Activated B cell treated with CpG ODN at 0.5 μM for 24 hours (primary cell): Measurements from ENCODE around the gene APBB2. TPM values are rescaled to one million over a fixed set of nuclear protein-coding genes. Genes with fewer than 3 reads are reported as not detected.

Source experiments
- ATAC-seq: fragments of 200-7000 bp; cut with Tn5 transposase; one replicate; pipeline ENCODE4 v1.10.0; 2021; ENCODE audit warnings: low read depth, mild to moderate bottlenecking, moderate library complexity
- CTCF ChIA-PET: fragments of 350-600 bp; sonication (Branson Sonifier 250); formaldehyde crosslinking; loops from one replicate; lab custom pipeline; 2021; ENCODE audit warnings: antibody characterized with exemption; lab: Charles Lee
- POLR2A ChIA-PET: fragments of 350-600 bp; sonication (Branson Sonifier 250); formaldehyde crosslinking; loops from one replicate; lab custom pipeline; 2021; ENCODE audit warnings: antibody characterized with exemption; lab: Charles Lee
- DNase-seq: peaks from one replicate; pipeline ENCODE4 v3.0.0; 2022
- H3K27ac Mint-ChIP-seq: one replicate; pipeline ENCODE4 v1.8.0; 2020; ENCODE audit warnings: mixed read lengths
- H3K27me3 Mint-ChIP-seq: one replicate; pipeline ENCODE4 v1.8.0; 2021; ENCODE audit warnings: mixed read lengths
- H3K36me3 Mint-ChIP-seq: one replicate; pipeline ENCODE4 v1.8.0; 2021; ENCODE audit warnings: low read depth, mixed read lengths
- H3K4me1 Mint-ChIP-seq: one replicate; pipeline ENCODE4 v1.8.0; 2021; ENCODE audit warnings: mixed read lengths
- H3K4me3 Mint-ChIP-seq: one replicate; pipeline ENCODE4 v1.8.0; 2020; ENCODE audit warnings: mild to moderate bottlenecking, mixed read lengths
- H3K9me3 Mint-ChIP-seq: one replicate; pipeline ENCODE4 v1.8.0; 2020; ENCODE audit warnings: mixed read lengths
- intact Hi-C: fragments of 100-400 bp; cut with micrococcal nuclease; formaldehyde crosslinking; loops from one replicate; pipeline ENCODE4 v1.15.1; 2024
- total RNA-seq: library from RNA; stranded (reverse); gene quantifications from 2 replicates; pipeline ENCODE4 v1.2.3, GENCODE V29; 2022
- TF ChIP-seq, protein P1 (sequence below): fragments of 200-600 bp; IDR thresholded peaks from one replicate; pipeline ENCODE4 v1.8.0; 2022; ENCODE audit warnings: antibody characterized with exemption, mild to moderate bottlenecking

Gene APBB2
- total RNA-seq, 1 donor from 2014 or later = 3.7 TPM

GRCh38 chr4:41216294-41217019 lies 2.1 kb upstream of the APBB2 start:
- DNase-seq (peak; percentile 30), ATAC-seq (peak; percentile 51)
- ChIA-PET CTCF (interaction anchor here (1.0 kb wide), 1 partner anchor 240 kb away, joined by 4 read pairs; no protein-coding TSS in a partner anchor), POLR2A (no interaction called here)
- peak overlapping the region; percentile 32 for H3K27ac Mint-ChIP-seq
- no peaks in the 10 kb centered on the region for H3K36me3 Mint-ChIP-seq
- intact Hi-C loops = no loop called here
- H3K9me3 Mint-ChIP-seq = no peaks in the 10 kb centered on the region
- peaks cover 31% of the 10 kb centered on the region for H3K4me1 Mint-ChIP-seq
- TF ChIP-seq, protein P1, sequence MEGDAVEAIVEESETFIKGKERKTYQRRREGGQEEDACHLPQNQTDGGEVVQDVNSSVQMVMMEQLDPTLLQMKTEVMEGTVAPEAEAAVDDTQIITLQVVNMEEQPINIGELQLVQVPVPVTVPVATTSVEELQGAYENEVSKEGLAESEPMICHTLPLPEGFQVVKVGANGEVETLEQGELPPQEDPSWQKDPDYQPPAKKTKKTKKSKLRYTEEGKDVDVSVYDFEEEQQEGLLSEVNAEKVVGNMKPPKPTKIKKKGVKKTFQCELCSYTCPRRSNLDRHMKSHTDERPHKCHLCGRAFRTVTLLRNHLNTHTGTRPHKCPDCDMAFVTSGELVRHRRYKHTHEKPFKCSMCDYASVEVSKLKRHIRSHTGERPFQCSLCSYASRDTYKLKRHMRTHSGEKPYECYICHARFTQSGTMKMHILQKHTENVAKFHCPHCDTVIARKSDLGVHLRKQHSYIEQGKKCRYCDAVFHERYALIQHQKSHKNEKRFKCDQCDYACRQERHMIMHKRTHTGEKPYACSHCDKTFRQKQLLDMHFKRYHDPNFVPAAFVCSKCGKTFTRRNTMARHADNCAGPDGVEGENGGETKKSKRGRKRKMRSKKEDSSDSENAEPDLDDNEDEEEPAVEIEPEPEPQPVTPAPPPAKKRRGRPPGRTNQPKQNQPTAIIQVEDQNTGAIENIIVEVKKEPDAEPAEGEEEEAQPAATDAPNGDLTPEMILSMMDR = no peak
- H3K27me3 Mint-ChIP-seq = peaks cover 59% of the 10 kb centered on the region
- H3K4me3 Mint-ChIP-seq = peak overlapping the region; percentile 77

- peaks cover 31% of the 10 kb centered on the region for H3K4me1 Mint-ChIP-seq
- H3K9me3 Mint-ChIP-seq = no peaks in the 10 kb centered on the region
- ChIA-PET POLR2A (no interaction called here), CTCF (interaction anchor here (1.0 kb wide), 1 partner anchor 240 kb away, joined by 4 read pairs; no protein-coding TSS in a partner anchor)
- peak overlapping the region; percentile 77 for H3K4me3 Mint-ChIP-seq
- intact Hi-C loops = loop anchor here (2.0 kb wide), 1 partner anchor 289 kb away; no protein-coding TSS in a partner anchor
- peaks cover 56% of the 10 kb centered on the region for H3K27me3 Mint-ChIP-seq
- peak overlapping the region; percentile 10 for H3K27ac Mint-ChIP-seq
- TF ChIP-seq, protein P1 = no peak
- DNase-seq (no peak), ATAC-seq (no peak)
- no peaks in the 10 kb centered on the region for H3K36me3 Mint-ChIP-seq
Observed at GRCh38 chr4:41215969-41216293, 1.6 kb upstream of the APBB2 start.

DNA sequence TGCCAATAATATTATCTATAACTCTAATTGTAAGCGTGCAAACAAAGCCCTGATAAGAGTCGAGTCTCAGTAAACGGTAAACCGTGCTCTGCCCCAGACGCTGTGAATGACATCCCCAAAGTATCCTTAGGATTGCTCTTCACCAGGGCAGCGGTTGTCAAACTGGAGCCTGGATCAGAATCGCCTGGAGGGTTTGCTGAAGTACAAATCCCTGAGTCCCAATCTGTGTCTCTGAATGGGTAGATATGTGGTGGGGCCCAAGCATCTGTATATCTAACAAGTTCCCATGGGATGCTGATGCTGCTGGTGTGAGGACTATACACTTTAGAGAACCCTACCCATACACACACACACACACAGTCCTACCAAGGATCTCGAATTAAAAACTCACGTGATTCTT lies 813 bp upstream of the APBB2 start:
- H3K27me3 Mint-ChIP-seq = peaks cover 53% of the 10 kb centered on the region
- peak overlapping the region; percentile 45 for H3K4me3 Mint-ChIP-seq
- peaks cover 31% of the 10 kb centered on the region for H3K4me1 Mint-ChIP-seq
- DNase-seq = no peak
- ATAC-seq = no peak
- intact Hi-C loops = loop anchor here (2.0 kb wide), 1 partner anchor 288 kb away; no protein-coding TSS in a partner anchor
- ChIA-PET POLR2A (no interaction called here), CTCF (interaction anchor here (1.6 kb wide), 1 partner anchor 239 kb away, joined by 5 read pairs; no protein-coding TSS in a partner anchor)
- no peaks in the 10 kb centered on the region for H3K9me3 Mint-ChIP-seq
- no peaks in the 10 kb centered on the region for H3K36me3 Mint-ChIP-seq
- H3K27ac Mint-ChIP-seq = no peak overlapping the region
- TF ChIP-seq, protein P1 = no peak

GRCh38 chr4:41214825-41215146 lies 444 bp upstream of the APBB2 start:
- ChIA-PET CTCF (interaction anchor here (1.6 kb wide), 1 partner anchor 238 kb away, joined by 5 read pairs; no protein-coding TSS in a partner anchor), POLR2A (no interaction called here)
- H3K27ac Mint-ChIP-seq = no peak overlapping the region
- no peaks in the 10 kb centered on the region for H3K36me3 Mint-ChIP-seq
- peaks cover 55% of the 10 kb centered on the region for H3K27me3 Mint-ChIP-seq
- TF ChIP-seq, protein P1 = no peak
- peak overlapping the region; percentile 45 for H3K4me3 Mint-ChIP-seq
- no peaks in the 10 kb centered on the region for H3K9me3 Mint-ChIP-seq
- H3K4me1 Mint-ChIP-seq = peaks cover 31% of the 10 kb centered on the region
- ATAC-seq = no peak
- DNase-seq = no peak
- intact Hi-C loops = loop anchor here (2.0 kb wide), 1 partner anchor 288 kb away; no protein-coding TSS in a partner anchor

DNA sequence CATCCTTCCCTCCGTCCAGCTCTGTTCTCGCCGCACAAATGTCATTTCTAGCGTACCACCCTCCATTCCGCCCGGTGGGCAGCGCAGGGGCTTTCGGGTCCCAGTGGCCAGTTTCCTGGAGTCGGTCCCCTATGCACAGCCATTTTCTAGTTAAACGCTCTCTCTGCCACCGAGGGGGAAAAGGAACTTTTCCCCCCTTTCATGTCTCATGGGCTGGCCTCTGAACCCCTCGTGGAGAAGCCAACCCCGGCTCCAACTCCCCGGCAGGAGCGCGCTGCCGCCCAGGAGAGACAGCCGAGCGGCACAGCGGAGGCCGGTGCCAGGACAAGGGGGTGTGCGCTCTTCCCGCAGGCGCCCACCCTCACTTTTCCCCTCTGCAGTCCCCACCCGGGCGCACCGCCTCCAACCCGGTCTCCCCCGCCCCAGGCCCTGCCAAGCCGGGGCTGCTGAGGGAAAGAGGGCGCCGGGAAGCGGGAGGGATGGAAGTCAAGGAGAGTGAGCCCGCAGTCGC lies 662 bp downstream of the APBB2 start:
- Mint-ChIP-seq H3K4me1 (peaks cover 31% of the 10 kb centered on the region), H3K27me3 (peaks cover 51% of the 10 kb centered on the region), H3K36me3 (no peaks in the 10 kb centered on the region), H3K27ac (no peak overlapping the region), H3K4me3 (peak overlapping the region; percentile 36), H3K9me3 (no peaks in the 10 kb centered on the region)
- ChIA-PET CTCF (interaction anchor here (1.6 kb wide), 1 partner anchor 237 kb away, joined by 5 read pairs; no protein-coding TSS in a partner anchor), POLR2A (no interaction called here)
- TF ChIP-seq, protein P1 = no peak
- intact Hi-C loops = loop anchor here (2.0 kb wide), 1 partner anchor 287 kb away; no protein-coding TSS in a partner anchor
- ATAC-seq (no peak), DNase-seq (no peak)
